Non-pigmented ciliary epithelial cell (primary cell): ENCODE measurements around the gene GPRASP2.

Experiments used
- DNase-seq: peaks from one replicate; pipeline ENCODE4 v3.0.0-alpha.2; 2010; ENCODE audit warnings: low read depth

The GPRASP2 gene

DNA sequence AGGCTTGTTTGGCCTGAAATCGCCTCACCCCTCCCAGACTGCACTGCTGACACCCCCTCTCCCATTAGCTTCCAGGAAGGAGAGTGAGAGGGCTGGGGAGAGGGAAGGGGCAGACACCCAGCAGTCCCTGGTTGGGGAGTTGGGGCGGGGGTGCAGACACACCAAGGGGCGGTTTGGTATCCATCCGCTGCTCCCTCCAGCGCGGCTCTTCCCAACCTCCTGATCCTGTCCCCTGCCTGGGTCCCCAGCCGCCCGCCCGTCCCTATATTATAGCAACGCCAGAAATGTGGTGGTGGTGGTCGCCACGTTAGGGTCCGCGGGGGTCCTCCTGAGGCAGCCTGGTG is 33.2 kb downstream of the GPRASP2 start:
- no peak for DNase-seq

- no peak for DNase-seq
These were observed 33.8 kb downstream of the GPRASP2 start for GRCh38 chrX:102745857-102746584.

- DNase-seq: peak; percentile 15
These were observed 53.0 kb downstream of the GPRASP2 start for GRCh38 chrX:102765217-102765616.

DNA sequence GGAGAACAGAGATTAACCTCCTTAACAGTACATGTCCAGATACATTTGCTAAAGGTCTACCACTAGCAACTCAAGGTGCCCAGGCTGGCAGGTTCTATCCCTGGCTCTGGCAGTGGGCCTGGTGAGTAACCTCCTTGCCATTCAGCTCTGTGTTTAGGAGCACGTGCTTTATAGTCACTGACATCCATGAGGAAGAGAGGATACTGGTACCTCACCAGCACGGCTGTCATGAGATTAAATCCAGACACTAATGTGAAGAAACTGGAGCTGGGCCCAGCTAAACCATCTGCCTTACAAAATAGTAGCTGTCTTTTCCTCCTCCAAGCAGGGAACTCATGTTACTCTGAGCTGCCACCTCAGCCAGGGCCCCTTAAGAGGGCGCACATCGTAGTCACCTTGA is 53.6 kb downstream of the GPRASP2 start:
- no peak for DNase-seq

DNA sequence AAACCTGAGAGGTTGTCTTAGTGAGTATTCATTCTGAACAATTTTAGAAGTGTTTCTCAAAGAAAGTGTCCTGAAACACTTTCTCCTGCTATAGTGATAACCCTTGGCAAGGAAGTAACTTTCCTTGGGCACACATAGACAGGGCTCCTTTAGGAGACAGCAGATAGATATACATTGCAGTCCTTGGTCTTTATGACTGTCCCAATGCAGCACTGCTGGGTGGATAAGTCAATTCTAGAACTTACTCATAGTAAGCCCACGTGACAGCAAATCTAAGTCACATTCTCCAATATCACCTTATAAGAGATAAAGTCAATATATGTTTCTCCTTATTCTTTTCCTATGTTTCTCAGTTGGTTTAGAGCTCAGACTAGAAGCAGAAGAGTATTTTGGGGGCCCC is 55.0 kb downstream of the GPRASP2 start:
- no peak for DNase-seq
